ENCODE data around the gene ATP2B2. TPM values are rescaled to one million over a fixed set of nuclear protein-coding genes. Genes with fewer than 3 reads are reported as not detected.

The ATP2B2 gene
- total and polyA plus RNA-seq, 2 of the 8 experiments (the other 6 are each of a cell fraction or from before 2014, with no cell fraction given) = 0.14 to 1.2 TPM

DNA sequence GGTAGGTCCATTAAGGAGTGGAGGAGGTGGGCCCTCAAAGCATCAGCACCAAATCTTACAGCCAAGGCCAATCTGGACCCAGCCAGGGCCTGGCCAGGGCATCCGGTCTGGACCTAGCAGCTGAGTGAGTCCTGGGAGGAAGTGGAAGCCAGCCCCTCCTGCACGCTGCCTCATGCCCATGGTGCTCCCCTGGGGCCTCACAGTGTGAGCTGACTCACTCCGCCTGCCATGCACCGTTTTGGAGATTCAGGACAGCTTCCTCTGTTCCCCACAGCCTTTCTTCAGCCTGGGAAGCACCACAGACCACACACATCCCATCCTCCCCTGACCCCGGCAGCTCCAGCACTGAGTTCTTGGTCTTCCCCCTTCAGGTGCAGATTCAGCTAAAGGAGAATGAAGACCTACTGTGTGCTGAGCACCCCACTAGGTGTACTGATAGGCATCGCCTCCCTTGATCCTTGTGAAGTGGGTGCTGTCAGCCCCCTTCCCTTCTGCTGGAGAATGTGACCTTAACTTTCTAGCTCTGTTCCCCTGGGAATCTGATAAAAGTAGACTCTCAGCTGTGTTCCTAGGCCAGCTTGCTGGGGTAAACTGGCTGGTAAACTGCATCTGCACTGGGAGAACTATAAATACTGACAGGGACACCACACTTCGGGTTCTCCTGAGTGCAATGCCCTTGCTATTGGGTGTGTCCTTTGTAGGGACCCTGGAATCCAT is 147.6 kb downstream of the ATP2B2 start:
- Histone ChIP-seq H2BK120ac (replicated peaks; ENCODE audit: low read depth, low read length) (no peak overlapping the region), H3K56ac (replicated peaks; ENCODE audit: insufficient read length, low read depth, low read length) (no peak overlapping the region), H3K9ac (replicated peaks in 1 of 4; ENCODE audit: extremely low read depth in 1 of 4, low read depth in 3 of 4, low read length in 3 of 4) (no peak overlapping the region), H4K20me1 (replicated peaks in 1 of 2; ENCODE audit: control insufficient read depth in 1 of 2, insufficient read depth in 2 of 2, low read length in 2 of 2) (no peaks in the 10 kb centered on the region), H3K9me3 (ENCODE audit: insufficient read depth in 2 of 2, low read depth in 1 of 2, low read length in 1 of 2) (0 out of 4 replicates have a peak, but pooled peaks cover 0 to 2% of the 10 kb centered on the region in 2 experiments), H4K5ac (ENCODE audit: insufficient read length, low read depth, low read length) (no peak overlapping the region), H3K23me2 (ENCODE audit: low read depth, low read length) (no peaks in the 10 kb centered on the region), H2BK5ac (ENCODE audit: low read depth, low read length) (no peak overlapping the region; the same call in 1 of the 2 replicates), H2BK15ac (ENCODE audit: low read length) (no peak overlapping the region), H3K27ac (ENCODE audit: low read depth, low read length) (no peak overlapping the region), H3K4me2 (ENCODE audit: insufficient read depth in 1 of 2, low read depth in 2 of 2, low read length in 2 of 2) (no peak overlapping the region), H3K4me1 (replicated peaks in 1 of 4; ENCODE audit: control insufficient read depth in 3 of 4, insufficient read depth in 4 of 4, low read length in 3 of 4) (no peaks in the 10 kb centered on the region; a peak in 1 of 7 replicates), H4K91ac (replicated peaks; ENCODE audit: insufficient read length, low read length) (no peak overlapping the region), H2AFZ (ENCODE audit: low read length) (no peak overlapping the region), H3K36me3 (ENCODE audit: control insufficient read depth in 2 of 4, insufficient read depth in 4 of 4, low read length in 3 of 4) (no peaks in the 10 kb centered on the region), H2BK20ac (ENCODE audit: low read length) (no peak overlapping the region), H3K18ac (ENCODE audit: extremely low read depth, low read length) (no peak overlapping the region), H2AK5ac (ENCODE audit: low read depth, low read length) (no peak overlapping the region), H2BK12ac (ENCODE audit: low read depth, low read length) (no peak overlapping the region), H3K27me3 (replicated peaks in 1 of 4; ENCODE audit: control insufficient read depth in 3 of 4, extremely low read depth in 1 of 4, insufficient read depth in 3 of 4, low read length in 3 of 4) (no peaks in the 10 kb centered on the region; a peak in 1 of 7 replicates), H4K8ac (ENCODE audit: extremely low read depth, insufficient read depth, low read length) (no peak overlapping the region), H3K79me1 (ENCODE audit: low read depth, low read length) (no peaks in the 10 kb centered on the region; the same call in 1 of the 2 replicates), H3K4me3 (ENCODE audit: extremely low read depth in 1 of 4, insufficient read depth in 2 of 4, low read depth in 3 of 4, low read length in 4 of 4) (no peak overlapping the region), H3K14ac (ENCODE audit: insufficient read length) (no peak overlapping the region), H3K79me2 (ENCODE audit: control insufficient read depth in 1 of 2, insufficient read depth in 2 of 2, low read length in 2 of 2) (no peaks in the 10 kb centered on the region), H3K23ac (ENCODE audit: insufficient read length) (no peak overlapping the region), H3K4ac (replicated peaks; ENCODE audit: insufficient read length, low read depth, low read length) (no peak overlapping the region)
- no peak for TF ChIP-seq SP1 (IDR thresholded peaks at IDR 0.05; ENCODE audit: low read depth, low read length)
- no peak for TF ChIP-seq TAF7 (optimal IDR thresholded peaks at IDR 0.05; ENCODE audit: borderline replicate concordance, low read depth, low read length)
- TF ChIP-seq, protein P1, sequence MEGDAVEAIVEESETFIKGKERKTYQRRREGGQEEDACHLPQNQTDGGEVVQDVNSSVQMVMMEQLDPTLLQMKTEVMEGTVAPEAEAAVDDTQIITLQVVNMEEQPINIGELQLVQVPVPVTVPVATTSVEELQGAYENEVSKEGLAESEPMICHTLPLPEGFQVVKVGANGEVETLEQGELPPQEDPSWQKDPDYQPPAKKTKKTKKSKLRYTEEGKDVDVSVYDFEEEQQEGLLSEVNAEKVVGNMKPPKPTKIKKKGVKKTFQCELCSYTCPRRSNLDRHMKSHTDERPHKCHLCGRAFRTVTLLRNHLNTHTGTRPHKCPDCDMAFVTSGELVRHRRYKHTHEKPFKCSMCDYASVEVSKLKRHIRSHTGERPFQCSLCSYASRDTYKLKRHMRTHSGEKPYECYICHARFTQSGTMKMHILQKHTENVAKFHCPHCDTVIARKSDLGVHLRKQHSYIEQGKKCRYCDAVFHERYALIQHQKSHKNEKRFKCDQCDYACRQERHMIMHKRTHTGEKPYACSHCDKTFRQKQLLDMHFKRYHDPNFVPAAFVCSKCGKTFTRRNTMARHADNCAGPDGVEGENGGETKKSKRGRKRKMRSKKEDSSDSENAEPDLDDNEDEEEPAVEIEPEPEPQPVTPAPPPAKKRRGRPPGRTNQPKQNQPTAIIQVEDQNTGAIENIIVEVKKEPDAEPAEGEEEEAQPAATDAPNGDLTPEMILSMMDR (IDR thresholded peaks at IDR 0.05; ENCODE audit: control extremely low read depth in 1 of 3, insufficient read depth in 1 of 3, low read depth in 1 of 3, low read length in 3 of 3) = no peak
- TF ChIP-seq CBX5 (IDR thresholded peaks at IDR 0.05; ENCODE audit: low read depth, low read length) = no peak
- no peak for TF ChIP-seq RNF2 (IDR thresholded peaks at IDR 0.05; ENCODE audit: borderline replicate concordance, low read depth, low read length, missing control alignments, poor library complexity, severe bottlenecking)
- TF ChIP-seq, protein P2, sequence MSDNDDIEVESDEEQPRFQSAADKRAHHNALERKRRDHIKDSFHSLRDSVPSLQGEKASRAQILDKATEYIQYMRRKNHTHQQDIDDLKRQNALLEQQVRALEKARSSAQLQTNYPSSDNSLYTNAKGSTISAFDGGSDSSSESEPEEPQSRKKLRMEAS (IDR thresholded peaks at IDR 0.05) = no peak
- TF ChIP-seq POLR2A (IDR thresholded peaks at IDR 0.05; ENCODE audit: control extremely low read depth in 1 of 2, low read depth in 2 of 2, low read length in 2 of 2) = no peak
- FAIRE-seq (no peak), DNase-seq (ENCODE audit: low read depth in 1 of 2, low spot score in 2 of 2) (no peak)
- WGBS, 2 experiments (ENCODE audit: extremely low coverage in 1 of 2, insufficient coverage in 1 of 2, insufficient read length in 1 of 2, insufficient replicate concordance in 2 of 2, low coverage in 1 of 2, low lambda C conversion rate in 2 of 2, missing lambda C conversion rate in 1 of 2) = 71% methylated on average over 7 of the region's 7 CpGs; no CpG with 5 or more reads in 1 of the 2 experiments
- ChIA-PET CTCF (ENCODE audit: partially characterized antibody) (interaction anchor here (0.6 to 5.0 kb wide), 11 partner anchors 9 to 592 kb away, joined by 3 to 16 read pairs (median 4); no protein-coding TSS in a partner anchor), POLR2A (ENCODE audit: partially characterized antibody) (no interaction called here)

All from H1 (cell line).